WI38 (cell line): Measurements from ENCODE around the gene ABI1.

ENCODE experiments used
- H3K4me3 ChIP-seq: 2 replicates; pipeline ENCODE4 v1.5.1; 2011; ENCODE audit warnings: low read depth, mild to moderate bottlenecking, control low read depth, low read length
- TF ChIP-seq, protein P1 (sequence below): IDR thresholded peaks from 2 replicates; pipeline ENCODE4 v1.5.1; 2012; ENCODE audit warnings: low read depth, mild to moderate bottlenecking, control low read depth, low read length

The ABI1 gene

DNA sequence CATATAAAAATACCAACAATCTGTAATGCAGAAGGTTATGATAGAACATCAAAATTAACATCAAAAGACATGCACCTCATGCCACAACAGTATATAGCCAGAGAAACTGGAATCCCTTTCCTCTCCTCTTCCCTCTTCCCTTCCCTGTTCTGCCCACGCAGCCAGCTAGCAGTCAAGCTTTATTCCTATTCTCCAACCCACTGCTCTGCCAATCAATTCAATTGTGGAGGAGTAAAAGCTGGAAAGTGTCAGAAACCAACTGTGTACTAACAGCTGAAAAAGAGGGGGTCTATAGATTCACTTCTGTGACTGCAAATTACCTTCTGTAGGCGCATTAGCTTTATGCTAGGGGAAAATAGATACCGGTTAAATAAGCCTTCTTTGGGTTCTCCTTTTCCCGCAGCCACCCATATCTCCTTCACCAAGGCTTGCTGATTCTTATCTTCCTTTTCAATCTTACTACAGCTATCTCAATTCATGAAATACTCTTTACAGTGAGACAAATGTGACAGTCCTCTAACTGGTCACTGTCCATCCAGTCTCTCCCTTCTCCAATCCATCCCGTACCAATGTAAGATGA is 16.3 kb downstream of the ABI1 start:
- TF ChIP-seq, protein P1, sequence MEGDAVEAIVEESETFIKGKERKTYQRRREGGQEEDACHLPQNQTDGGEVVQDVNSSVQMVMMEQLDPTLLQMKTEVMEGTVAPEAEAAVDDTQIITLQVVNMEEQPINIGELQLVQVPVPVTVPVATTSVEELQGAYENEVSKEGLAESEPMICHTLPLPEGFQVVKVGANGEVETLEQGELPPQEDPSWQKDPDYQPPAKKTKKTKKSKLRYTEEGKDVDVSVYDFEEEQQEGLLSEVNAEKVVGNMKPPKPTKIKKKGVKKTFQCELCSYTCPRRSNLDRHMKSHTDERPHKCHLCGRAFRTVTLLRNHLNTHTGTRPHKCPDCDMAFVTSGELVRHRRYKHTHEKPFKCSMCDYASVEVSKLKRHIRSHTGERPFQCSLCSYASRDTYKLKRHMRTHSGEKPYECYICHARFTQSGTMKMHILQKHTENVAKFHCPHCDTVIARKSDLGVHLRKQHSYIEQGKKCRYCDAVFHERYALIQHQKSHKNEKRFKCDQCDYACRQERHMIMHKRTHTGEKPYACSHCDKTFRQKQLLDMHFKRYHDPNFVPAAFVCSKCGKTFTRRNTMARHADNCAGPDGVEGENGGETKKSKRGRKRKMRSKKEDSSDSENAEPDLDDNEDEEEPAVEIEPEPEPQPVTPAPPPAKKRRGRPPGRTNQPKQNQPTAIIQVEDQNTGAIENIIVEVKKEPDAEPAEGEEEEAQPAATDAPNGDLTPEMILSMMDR = no peak
- H3K4me3 ChIP-seq = no peak overlapping the region

DNA sequence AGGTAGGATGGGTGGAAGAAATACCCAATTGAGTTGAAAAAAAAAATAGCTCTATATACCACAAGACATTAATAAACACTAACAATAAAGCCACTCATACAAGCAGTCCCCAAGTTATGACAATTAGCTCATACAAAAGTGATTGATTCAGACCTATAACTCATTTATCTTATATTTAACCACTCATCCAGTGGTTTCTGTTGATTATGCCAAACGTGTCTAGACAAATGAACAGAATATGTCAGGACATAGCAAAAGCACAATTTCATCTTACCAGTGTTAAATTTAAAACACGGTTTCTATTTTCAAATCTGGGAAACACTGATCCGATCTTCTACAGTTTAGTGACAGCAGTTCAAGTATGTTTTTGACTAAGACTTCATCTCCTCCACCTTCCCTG is 17.0 kb downstream of the ABI1 start:
- TF ChIP-seq, protein P1 = no peak
- no peak overlapping the region for H3K4me3 ChIP-seq

DNA sequence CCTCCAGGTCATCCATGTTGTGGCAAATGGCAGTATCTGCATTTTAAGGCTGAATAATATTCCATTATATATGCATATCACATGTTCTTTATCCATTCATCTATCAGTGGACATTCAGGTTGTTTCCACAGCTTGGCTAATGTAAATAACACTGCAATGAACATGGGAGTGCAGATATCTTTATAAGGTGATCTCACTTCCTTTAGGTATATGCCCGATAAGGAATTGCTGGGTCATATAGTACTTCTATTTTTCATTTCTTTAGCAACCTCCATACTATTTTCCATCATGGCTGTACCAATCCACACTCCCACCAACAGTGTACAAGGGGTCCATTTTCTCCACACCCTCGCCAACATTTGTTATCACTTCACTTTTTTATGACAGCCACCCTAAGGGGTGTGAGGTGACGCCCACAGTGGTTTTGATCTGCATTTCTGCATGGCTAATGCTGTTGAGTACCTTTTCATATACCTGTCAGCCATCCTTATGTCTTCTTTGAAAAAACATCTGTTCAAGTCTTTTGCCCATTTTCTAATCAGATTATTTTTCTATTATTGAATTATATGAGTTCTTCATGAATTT is 18.9 kb downstream of the ABI1 start:
- no peak overlapping the region for H3K4me3 ChIP-seq
- TF ChIP-seq, protein P1 = no peak

DNA sequence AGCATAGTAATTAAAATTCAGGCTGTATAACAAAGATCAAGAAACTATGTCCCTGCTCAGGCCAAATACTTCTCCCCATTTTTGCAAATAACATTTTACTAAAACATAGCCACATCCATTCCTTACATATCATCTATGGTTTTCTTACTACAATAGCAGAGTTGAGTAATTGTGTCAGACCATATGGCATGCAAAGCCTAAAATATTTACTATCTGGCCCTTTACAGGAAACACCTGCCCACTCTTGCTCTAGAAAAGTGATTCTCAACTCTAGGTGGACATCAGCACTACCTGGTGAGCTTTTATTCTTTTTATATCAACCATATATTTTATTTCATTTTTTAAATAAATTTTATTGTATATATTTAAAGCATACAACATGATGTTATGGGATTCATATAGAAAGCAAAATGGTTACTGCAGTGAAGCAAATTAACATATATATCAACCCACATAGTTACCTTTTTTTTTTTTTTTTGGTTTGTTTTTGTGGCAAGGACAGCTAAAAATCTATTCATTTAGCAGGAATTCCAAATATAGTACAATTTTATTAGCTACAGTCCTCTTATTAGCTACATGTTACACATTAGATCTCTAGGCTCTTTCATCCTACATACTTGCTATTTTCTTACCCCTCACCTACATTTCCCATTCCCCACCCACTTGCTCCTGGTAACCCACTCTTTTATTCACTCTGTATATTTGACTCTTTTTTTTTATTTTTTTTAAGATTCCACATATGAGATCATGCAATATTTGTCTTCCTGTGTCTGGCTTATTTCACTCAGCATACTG is 19.6 kb downstream of the ABI1 start:
- TF ChIP-seq, protein P1 = no peak
- H3K4me3 ChIP-seq = no peak overlapping the region

DNA sequence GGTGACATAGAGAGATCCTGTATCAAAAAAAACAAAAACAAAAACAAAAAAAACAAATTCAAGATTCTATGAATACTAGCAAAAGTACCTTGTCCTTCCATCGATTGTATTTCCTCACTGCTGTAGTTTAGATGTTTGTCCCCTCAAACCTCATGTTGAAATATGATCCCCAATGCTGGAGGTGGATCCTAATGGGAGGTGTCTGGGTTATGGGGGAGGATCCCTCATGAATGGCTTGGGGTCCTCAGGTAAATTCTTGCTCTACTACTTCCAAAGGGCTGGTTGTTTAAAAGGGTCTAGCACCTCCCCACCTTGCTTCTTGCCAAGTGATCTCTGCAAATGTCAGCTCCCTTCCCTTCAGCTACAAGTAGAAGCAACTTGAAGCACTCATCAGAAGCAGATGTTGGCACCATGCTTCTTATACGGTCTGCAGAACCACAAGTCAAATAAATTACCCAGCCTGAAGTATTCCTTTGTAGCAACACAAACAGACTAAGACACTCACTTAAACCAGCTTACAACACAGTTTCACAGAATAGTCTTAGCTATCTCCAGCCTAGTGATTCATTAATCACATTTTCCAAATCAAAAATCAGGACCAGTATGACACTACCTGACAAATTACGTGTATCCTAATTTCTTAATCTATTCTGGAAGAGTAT is 20.7 kb downstream of the ABI1 start:
- TF ChIP-seq, protein P1 = no peak
- H3K4me3 ChIP-seq = no peak overlapping the region

DNA sequence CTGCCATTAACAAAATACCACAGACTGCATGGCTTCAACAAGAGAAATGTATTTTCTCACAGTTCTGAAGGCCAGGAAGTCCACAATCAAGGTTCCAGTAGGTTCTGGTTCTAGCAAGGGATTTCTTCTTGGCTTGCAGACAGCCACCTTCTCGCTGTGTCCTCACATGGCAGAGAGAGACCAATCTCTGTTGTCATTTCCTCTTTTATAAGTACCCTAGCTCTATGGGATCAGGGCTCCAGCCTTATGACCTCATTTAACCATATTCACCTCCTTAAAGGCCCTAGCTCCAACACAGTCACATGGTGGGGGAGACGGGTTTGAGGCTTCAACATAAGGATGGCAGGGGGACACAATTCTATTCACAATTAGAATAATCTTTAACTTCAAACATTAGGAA is 23.6 kb downstream of the ABI1 start:
- H3K4me3 ChIP-seq = no peak overlapping the region
- TF ChIP-seq, protein P1 = no peak
